Measurements from ENCODE around the gene NKAP. TPM values are rescaled to one million over a fixed set of nuclear protein-coding genes. Genes with fewer than 3 reads are reported as not detected.

Gene NKAP
- total and polyA plus RNA-seq, 2 experiments from 2014 or later: 4.8 to 10.4 TPM

- no peak for TF ChIP-seq CTCF (conservative IDR thresholded peaks at IDR 0.05; ENCODE audit: low read depth in 2 of 2)
- TF ChIP-seq CREB1 (CRISPR knock-in tag; IDR thresholded peaks at IDR 0.05; ENCODE audit: low read depth): no peak
- TF ChIP-seq EZH2phosphoT487 (IDR thresholded peaks at IDR 0.05; ENCODE audit: unreplicated experiment): no peak
- no peak for TF ChIP-seq POLR2AphosphoS5 (IDR thresholded peaks at IDR 0.05; ENCODE audit: low read depth)
- TF ChIP-seq ZNF114 (CRISPR knock-in tag; IDR thresholded peaks at IDR 0.05): no peak
- TF ChIP-seq EZH2 (IDR thresholded peaks at IDR 0.05; ENCODE audit: low read depth, unreplicated experiment): no peak
- no peak for TF ChIP-seq NANOG (IDR thresholded peaks at IDR 0.05; ENCODE audit: borderline replicate concordance)
- TF ChIP-seq JUNB (IDR thresholded peaks at IDR 0.05; ENCODE audit: unreplicated experiment): no peak
Observed at GRCh38 chrX:119878740-119879139, 64.8 kb downstream of the NKAP start (continued).

GRCh38 chrX:119871599-119872395 is 71.8 kb downstream of the NKAP start, which contains the start of the genes NDUFA1 and RNF113A:
Gene NDUFA1, plus strand, starts transcription at chrX:119871832. Its CDS starts 80 bp downstream, at chrX:119871912.
Gene RNF113A, minus strand, starts transcription at chrX:119871733. Its CDS starts 120 bp downstream, at chrX:119871613.
- no peaks in the 10 kb centered on the region for H3K9me2 ChIP-seq (ENCODE audit: insufficient read depth)
- ATAC-seq (peak; percentile 96), DNase-seq (ENCODE audit: low spot score) (peak; percentile 86)
- H3K79me2 ChIP-seq (replicated peaks; ENCODE audit: insufficient read depth): peaks cover 12% of the 10 kb centered on the region
- H3K27ac ChIP-seq (ENCODE audit: low read depth): peak within 1 kb of the TSS; percentile 92
- peak within 1 kb of the TSS; percentile 78 for H3K4me3 ChIP-seq
- peak within 1 kb of the TSS; percentile 60 for H2AFZ ChIP-seq
- H3K27me3 ChIP-seq (ENCODE audit: insufficient read depth): no peaks in the 10 kb centered on the region
- Mint-ChIP-seq H3K4me3 (peak within 1 kb of the TSS; percentile 97), H3K9me3 (no peaks in the 10 kb centered on the region; the same call in 2 of the 3 replicates), H3K4me1 (no peaks in the 10 kb centered on the region), H3K36me3 (ENCODE audit: low read depth) (peaks cover 5% of the 10 kb centered on the region), H3K27me3 (ENCODE audit: insufficient read depth, low read depth, poor library complexity) (peaks cover 5% of the 10 kb centered on the region), H3K27ac (peak within 1 kb of the TSS; percentile 97)
- no peaks in the 10 kb centered on the region for H3F3A ChIP-seq (replicated peaks; ENCODE audit: low read depth)
- no peaks in the 10 kb centered on the region for H3K4me1 ChIP-seq (ENCODE audit: insufficient read depth)
- no peaks in the 10 kb centered on the region for H3K36me3 ChIP-seq (ENCODE audit: insufficient read depth)
- H3K4me2 ChIP-seq: peak within 1 kb of the TSS; percentile 89
- H4K20me1 ChIP-seq (replicated peaks; ENCODE audit: insufficient read depth): no peaks in the 10 kb centered on the region
- TF ChIP-seq JUNB (IDR thresholded peaks at IDR 0.05; ENCODE audit: unreplicated experiment): no peak
- TF ChIP-seq STAT1 (IDR thresholded peaks at IDR 0.05; ENCODE audit: unreplicated experiment): no peak
- no peak for TF ChIP-seq ZNF462 (CRISPR knock-in tag; IDR thresholded peaks at IDR 0.05)
- TF ChIP-seq, protein P1, sequence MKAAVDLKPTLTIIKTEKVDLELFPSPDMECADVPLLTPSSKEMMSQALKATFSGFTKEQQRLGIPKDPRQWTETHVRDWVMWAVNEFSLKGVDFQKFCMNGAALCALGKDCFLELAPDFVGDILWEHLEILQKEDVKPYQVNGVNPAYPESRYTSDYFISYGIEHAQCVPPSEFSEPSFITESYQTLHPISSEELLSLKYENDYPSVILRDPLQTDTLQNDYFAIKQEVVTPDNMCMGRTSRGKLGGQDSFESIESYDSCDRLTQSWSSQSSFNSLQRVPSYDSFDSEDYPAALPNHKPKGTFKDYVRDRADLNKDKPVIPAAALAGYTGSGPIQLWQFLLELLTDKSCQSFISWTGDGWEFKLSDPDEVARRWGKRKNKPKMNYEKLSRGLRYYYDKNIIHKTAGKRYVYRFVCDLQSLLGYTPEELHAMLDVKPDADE (IDR thresholded peaks at IDR 0.05): no peak; the same call in none of the 2 replicates
- no peak for TF ChIP-seq NANOG (IDR thresholded peaks at IDR 0.05; ENCODE audit: borderline replicate concordance)
- TF ChIP-seq EZH2phosphoT487 (IDR thresholded peaks at IDR 0.05; ENCODE audit: unreplicated experiment): no peak
- no peak for TF ChIP-seq ZNF114 (CRISPR knock-in tag; IDR thresholded peaks at IDR 0.05)

Data from GM23338 (cell line).